ENCODE measurements around the gene PZP. TPM values are rescaled to one million over a fixed set of nuclear protein-coding genes. Genes with fewer than 3 reads are reported as not detected.
"Not testable (repeated sequence)": the region's sequence is repeated elsewhere in the genome, so short reads cannot be mapped to it uniquely, and the experiment has no call there.

Gene PZP
- not detected in 2 replicates for total RNA-seq (2014; rRNA removed; shearing (Covaris generic))
- not detected in 2 replicates for polyA plus RNA-seq (2015; cell fraction: cytosol; rRNA removed)
- polyA plus RNA-seq (2015; cell fraction: nucleus; rRNA removed), result not detected in 2 replicates

GRCh38 chr12:9208229-9208628, at the start of gene PZP:
TSS of gene PZP (minus strand) at chr12:9208395. CDS start at chr12:9208341, 54 bp downstream.
- DNase-seq (ENCODE audit: low read depth), result no peak

GRCh38 chr12:9256758-9257405, 48.7 kb upstream of the PZP start:
- DNase-seq (ENCODE audit: low read depth), result no peak

DNA sequence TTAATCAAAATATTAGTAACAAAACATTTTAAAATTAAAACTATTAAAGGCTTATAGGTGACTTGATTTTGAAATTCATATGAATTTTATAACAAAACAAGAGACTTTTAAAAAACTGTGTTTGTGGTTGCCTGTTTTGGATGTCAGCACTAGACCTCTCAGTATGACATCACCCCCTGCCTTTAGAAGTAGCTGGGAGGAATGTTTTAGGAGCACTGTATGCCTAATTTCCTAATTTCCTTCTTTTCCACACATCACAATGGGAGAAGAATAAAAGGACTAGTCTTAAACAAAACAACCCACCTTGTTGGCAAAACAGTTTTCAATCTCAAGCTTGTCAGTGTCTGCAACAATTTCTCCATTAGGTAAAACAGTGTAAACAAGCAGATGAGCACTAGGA, 48.1 kb upstream of the PZP start:
- no peak for DNase-seq (ENCODE audit: low read depth)

DNA sequence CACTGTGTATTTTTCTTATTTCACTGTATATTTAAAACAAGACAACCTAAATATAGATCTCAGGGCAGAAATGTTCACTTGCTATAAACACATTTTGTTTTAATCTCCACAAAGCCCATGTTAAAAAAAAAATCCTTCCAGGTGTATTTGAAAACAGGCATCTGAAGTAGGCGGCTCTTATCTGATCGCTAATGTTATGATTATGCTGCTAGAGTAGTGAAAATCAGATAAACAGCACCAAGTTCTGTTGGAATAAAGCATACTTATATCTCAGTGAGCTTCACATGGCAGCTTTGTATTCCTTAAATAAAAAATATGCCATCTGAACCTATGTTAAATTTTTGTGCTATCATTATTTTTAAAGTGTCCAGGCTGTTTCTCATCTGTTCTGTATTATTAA, 47.6 kb upstream of the PZP start:
- no peak for DNase-seq (ENCODE audit: low read depth)

GRCh38 chr12:9253464-9253863, 45.3 kb upstream of the PZP start:
- DNase-seq (ENCODE audit: low read depth), result no peak

DNA sequence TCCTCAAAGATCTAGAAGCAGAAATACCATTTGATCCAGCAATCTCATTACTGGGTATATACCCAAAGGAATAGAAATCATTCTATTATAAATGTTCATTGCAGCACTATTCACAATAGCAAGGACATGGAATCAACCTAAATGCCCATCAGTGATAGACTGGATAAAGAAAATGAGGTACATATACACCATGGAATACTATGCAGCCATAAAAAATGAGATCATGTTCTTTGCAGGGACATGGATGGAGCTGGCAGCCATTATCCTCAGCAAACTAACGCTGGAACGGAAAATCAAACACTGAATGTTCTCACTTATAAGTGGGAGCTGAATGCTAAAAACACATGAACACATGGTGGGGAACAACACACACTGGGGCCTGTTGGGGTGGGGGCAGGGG, 44.6 kb upstream of the PZP start:
- DNase-seq (ENCODE audit: low read depth), result not testable (repeated sequence)

DNA sequence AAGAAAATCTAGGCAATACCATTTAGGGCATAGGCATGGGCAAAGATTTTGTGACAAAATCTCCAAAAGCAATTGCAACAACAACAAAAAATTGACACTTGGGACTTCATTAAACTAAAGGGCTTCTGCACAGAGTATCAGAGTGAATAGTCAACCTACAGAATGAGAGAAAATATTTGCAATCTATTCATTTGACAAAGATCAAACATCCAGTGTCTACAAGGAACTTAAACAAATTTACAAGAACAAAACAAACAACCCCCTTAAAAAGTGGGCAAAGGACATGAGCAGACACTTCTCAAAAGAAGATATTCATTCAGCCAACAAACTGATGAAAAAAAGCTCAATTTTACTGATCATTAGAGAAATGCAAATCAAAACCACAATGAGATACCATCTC, 44.1 kb upstream of the PZP start:
- no peak for DNase-seq (ENCODE audit: low read depth)

DNA sequence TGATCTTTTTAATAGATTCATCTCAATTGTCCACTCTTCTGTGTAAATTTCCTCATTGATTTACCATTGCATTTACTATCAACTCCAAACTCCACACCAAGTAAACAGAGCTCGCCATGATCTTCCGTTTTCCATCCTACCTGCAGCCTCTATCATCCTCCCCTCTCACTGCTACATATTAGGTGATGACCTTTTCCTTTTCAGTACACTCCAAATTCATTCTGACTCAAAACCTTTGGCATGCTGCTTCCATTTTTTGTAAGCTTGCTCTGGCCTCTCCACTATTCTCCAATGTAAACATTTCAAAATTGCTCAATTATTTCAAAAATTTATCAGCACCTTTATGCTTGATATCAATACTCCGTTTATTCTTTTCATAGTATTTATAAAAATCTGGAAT, 40.2 kb upstream of the PZP start:
- DNase-seq (ENCODE audit: low read depth), result no peak

DNA sequence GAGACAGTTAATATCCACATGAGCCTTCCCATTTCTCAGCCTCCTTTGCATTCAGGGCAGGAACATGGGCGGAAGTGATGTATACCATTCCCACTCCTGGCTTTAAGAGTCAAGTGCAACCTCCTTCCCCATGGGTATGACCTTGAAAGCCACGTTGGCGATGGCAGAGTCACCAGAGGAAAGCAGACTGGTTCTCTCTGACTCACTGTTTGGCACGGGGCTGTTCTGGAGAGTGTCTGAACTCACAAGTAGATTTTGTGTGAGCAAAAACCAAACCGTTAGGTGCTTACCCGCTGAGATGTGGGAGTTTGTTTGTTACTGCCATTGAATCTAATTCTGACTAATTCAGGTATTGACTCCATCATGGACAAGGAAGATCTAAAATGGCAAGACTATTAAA, 36.7 kb upstream of the PZP start:
- DNase-seq (ENCODE audit: low read depth), result peak; percentile 31

- no peak for DNase-seq (ENCODE audit: low read depth)
Measured at GRCh38 chr12:9243999-9244649, 35.9 kb upstream of the PZP start.

DNA sequence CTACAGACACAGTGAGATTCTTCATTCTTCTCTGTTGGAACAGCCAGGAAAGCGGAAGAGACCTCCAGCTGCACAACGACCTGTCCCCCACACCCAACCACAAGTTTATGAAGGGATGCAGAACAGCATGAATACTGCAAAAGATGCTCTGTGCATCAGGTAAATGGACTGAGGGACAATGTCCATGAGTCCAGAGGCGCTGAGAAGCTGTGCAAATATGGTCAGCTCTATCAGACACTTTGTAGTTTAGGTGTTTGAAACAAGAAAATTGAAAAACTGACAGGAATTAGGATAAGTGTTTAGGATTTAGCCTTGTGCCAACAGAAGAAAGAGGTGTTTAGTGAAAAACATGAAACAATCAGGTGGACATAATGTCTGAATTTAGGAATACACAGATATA, 33.1 kb upstream of the PZP start:
- no peak for DNase-seq (ENCODE audit: low read depth)

GRCh38 chr12:9240776-9241175, 32.6 kb upstream of the PZP start:
- DNase-seq (ENCODE audit: low read depth), result no peak

DNA sequence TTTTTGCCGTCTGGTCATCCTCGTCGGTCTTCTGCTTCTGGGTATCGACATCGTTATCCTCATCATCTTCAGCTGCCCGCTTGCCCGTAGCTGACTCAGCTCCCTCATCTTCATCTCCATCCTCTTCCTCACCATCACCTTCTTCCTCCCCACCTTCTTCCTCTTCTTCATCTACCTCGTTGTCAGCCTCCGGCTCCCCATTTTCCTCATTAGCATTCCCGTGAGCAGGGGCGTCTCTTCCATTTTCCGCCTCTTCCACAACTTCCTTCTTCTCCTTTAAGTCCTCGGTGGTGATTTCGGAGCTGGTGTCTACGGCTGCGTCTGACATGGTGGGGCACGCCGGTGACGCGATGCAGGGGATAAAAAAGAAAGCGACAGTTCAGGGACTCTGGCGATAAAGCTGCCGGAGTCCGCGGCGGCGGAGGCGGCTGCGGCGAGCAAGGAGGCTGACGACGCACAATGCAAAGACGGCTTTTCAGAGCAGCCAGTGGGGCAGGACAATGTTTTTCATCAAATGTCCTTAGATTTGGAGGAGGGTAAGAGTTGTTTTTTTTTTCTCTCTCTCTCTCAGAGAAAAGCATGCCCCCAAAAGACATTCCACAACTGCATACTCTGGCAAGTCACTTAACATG, 31.9 kb upstream of the PZP start:
- not testable (repeated sequence) for DNase-seq (ENCODE audit: low read depth)

DNA sequence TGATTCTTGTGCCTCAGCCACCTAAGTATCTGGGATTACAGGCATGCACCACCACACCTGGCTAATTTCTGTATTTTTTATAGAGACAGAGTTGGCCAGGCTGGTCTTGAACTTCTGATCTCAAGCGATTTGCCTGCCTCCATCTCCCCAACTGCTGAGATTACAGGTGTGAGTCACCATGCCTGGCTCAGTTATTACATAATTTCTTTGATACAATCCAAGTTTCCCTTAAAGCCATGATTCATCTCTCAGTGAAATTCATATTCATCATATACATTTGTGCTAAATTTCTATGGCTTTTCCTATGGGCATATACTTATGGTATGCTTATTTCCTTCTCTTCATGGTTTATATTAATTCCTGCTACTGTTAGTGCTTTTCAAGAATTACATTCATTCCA, 29.1 kb upstream of the PZP start:
- no peak for DNase-seq (ENCODE audit: low read depth)

GRCh38 chr12:9235519-9235918, 27.3 kb upstream of the PZP start:
- no peak for DNase-seq (ENCODE audit: low read depth)

- DNase-seq (ENCODE audit: low read depth), result no peak
Measured at GRCh38 chr12:9227950-9228349, 19.8 kb upstream of the PZP start.

GRCh38 chr12:9223830-9224229, 15.6 kb upstream of the PZP start:
- no peak for DNase-seq (ENCODE audit: low read depth)

DNA sequence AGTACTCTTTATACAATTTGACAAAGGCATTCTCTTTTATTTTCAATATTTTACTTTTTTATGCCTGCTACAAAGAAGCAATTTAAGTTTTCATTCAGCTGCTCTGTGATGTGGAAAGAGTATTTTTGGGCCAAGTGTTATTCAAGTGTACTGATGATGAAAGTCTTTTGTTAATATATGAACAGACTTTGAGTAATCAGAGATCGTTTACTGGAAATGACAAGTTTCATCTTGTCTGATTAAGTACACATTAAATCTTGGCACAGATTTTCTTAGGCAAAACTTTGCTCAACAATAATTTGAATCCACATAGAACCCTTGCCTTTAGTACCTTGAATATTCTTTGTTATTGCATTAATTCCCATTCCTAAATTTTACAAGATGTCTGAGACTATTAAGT, 13.3 kb upstream of the PZP start:
- DNase-seq (ENCODE audit: low read depth), result no peak

- not testable (repeated sequence) for DNase-seq (ENCODE audit: low read depth)
Measured at GRCh38 chr12:9221011-9221410, 12.8 kb upstream of the PZP start.

- DNase-seq (ENCODE audit: low read depth), result no peak
Measured at GRCh38 chr12:9214534-9214933, 6.3 kb upstream of the PZP start.

GRCh38 chr12:9211687-9212086, 3.5 kb upstream of the PZP start:
- DNase-seq (ENCODE audit: low read depth), result no peak

GRCh38 chr12:9204380-9204779, 3.8 kb downstream of the PZP start:
- no peak for DNase-seq (ENCODE audit: low read depth)

DNA sequence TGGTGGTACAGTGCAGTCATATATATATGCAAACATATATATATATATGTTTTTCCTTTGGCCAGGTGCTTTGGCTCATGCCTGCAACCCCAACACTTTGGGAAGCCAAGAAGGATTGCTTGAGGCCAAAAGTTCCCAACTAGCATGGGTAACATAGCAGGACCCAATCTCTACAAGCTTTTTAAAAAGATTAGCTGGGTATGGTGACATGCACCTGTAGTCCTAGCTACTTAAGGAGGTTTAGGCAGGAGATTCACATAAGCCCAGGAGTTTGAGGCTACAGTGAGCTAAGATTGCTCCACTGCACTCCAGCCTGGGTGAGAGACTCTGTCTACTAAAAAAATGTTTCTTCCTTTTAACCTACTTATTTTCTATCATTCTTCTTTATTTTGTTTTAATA, 10.2 kb downstream of the PZP start:
- DNase-seq (ENCODE audit: low read depth), result no peak

All from HT1080 (cell line).